ENCODE measurements around the gene AURKAIP1.

The AURKAIP1 gene

DNA sequence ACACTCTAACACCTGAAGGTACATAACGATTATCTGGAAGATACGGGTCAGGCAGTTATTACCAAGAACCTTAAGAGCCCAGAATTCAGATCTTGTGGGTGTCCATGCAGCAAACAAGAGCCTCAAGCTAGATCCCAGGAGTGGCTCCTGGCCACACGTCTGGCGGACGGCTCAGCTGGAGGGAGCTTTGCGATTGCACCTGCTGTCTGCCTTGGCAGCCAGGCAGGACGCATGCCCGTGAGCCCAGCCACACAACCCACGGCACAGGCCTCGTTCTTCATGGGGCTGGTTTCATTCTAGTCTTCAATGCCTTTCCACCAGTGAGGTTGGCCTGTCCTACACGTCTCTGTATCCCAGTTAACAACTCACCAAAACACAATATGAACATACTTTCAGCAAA lies 18.4 kb upstream of the AURKAIP1 start:
- CTCF ChIA-PET, result interaction anchor here (1.7 kb wide), 1 partner anchor 9 kb away, joined by 8 read pairs; no protein-coding TSS in a partner anchor
- peaks cover 12 to 78% (median 66%) of the 10 kb centered on the region in 4 experiments for H3K36me3 ChIP-seq (ENCODE audit: control insufficient read depth in 4 of 4, insufficient read depth in 4 of 4, low read length in 3 of 4)
- no peak overlapping the region for H3K27ac ChIP-seq (ENCODE audit: insufficient read depth in 1 of 2, low read depth in 1 of 2, low read length in 2 of 2, poor library complexity in 1 of 2, severe bottlenecking in 2 of 2)
- 97% methylated on average over 10 of the region's 11 CpGs for WGBS (ENCODE audit: insufficient coverage)
- no peak overlapping the region for H3K4me3 ChIP-seq (ENCODE audit: control insufficient read depth in 1 of 7, extremely low read depth in 1 of 7, insufficient read depth in 4 of 7, low read depth in 2 of 7, low read length in 6 of 7)
- POLR2A ChIA-PET, result no interaction called here
- no peaks in the 10 kb centered on the region for H3K9me3 ChIP-seq (ENCODE audit: control extremely low read depth in 1 of 5, control insufficient read depth in 4 of 5, insufficient read depth in 2 of 5, low read depth in 1 of 5, low read length in 4 of 5)
- peaks cover 0 to 12% (median 10%) of the 10 kb centered on the region in 4 experiments for H3K4me1 ChIP-seq (ENCODE audit: control extremely low read depth in 1 of 4, control insufficient read depth in 4 of 4, insufficient read depth in 4 of 4, low read length in 3 of 4)
- no peaks in the 10 kb centered on the region for H3K27me3 ChIP-seq (replicated peaks in 2 of 5; ENCODE audit: control insufficient read depth in 4 of 5, insufficient read depth in 5 of 5, low read length in 4 of 5)
- DNase-seq, result no peak

DNA sequence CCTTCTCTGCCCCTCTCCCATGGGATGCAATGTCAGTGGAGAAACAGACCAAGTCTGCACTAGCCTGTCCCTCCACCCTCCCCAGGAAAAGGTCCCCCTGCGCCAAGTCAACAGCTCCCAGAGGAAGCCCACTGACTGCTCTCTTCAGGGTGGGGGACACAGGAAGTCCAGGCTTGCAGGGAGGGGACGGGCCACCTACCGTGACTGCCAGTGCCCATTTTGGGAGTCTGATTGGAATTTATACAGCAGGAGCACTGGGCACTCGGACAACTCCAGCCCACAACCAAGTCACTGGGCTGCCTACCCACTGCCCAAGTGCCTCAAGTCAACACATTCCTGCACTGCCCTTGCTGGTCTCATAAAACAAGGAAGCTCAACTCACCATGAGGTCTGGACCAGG lies 18.0 kb upstream of the AURKAIP1 start:
- POLR2A ChIA-PET, result no interaction called here
- Histone ChIP-seq H3K36me3 (ENCODE audit: control insufficient read depth in 4 of 4, insufficient read depth in 4 of 4, low read length in 3 of 4) (peaks cover 12 to 79% (median 68%) of the 10 kb centered on the region in 4 experiments), H3K4me1 (ENCODE audit: control extremely low read depth in 1 of 4, control insufficient read depth in 4 of 4, insufficient read depth in 4 of 4, low read length in 3 of 4) (peaks cover 0 to 8% (median 6%) of the 10 kb centered on the region in 4 experiments), H3K27me3 (replicated peaks in 2 of 5; ENCODE audit: control insufficient read depth in 4 of 5, insufficient read depth in 5 of 5, low read length in 4 of 5) (no peaks in the 10 kb centered on the region), H3K27ac (ENCODE audit: insufficient read depth in 1 of 2, low read depth in 1 of 2, low read length in 2 of 2, poor library complexity in 1 of 2, severe bottlenecking in 2 of 2) (no peak overlapping the region), H3K9me3 (ENCODE audit: control extremely low read depth in 1 of 5, control insufficient read depth in 4 of 5, insufficient read depth in 2 of 5, low read depth in 1 of 5, low read length in 4 of 5) (no peaks in the 10 kb centered on the region), H3K4me3 (ENCODE audit: control insufficient read depth in 1 of 7, extremely low read depth in 1 of 7, insufficient read depth in 4 of 7, low read depth in 2 of 7, low read length in 6 of 7) (no peak overlapping the region)
- 100% methylated on average over 4 of the region's 4 CpGs for WGBS (ENCODE audit: insufficient coverage)
- DNase-seq, result no peak
- CTCF ChIA-PET, result interaction anchor here (1.7 kb wide), 1 partner anchor 9 kb away, joined by 8 read pairs; no protein-coding TSS in a partner anchor

DNA sequence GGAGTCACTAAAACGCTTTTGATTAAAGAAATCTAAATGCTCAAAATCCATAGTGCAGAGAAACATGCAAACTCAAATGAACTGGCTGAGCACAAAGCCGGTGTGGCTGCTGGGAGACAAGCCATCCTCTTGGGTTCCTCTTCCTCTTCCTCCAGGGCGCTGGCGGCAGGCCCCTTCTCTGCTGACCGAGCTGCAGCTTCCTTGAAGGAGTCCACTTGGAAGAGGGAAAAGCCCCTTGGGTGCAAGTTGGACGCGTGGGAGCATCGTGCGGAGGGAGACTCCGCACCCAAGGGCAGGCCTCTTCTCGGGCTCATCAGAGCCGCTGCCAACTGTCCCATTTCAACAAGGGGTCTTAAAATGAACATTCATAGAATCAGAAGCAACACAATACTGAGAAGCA lies 16.2 kb upstream of the AURKAIP1 start:
- CTCF ChIA-PET, result interaction anchor here (1.0 kb wide), 1 partner anchor 16 kb away, joined by 3 read pairs; the partner anchor contains the start of gene AURKAIP1
- Histone ChIP-seq H3K27me3 (replicated peaks in 2 of 5; ENCODE audit: control insufficient read depth in 4 of 5, insufficient read depth in 5 of 5, low read length in 4 of 5) (no peaks in the 10 kb centered on the region), H3K27ac (ENCODE audit: insufficient read depth in 1 of 2, low read depth in 1 of 2, low read length in 2 of 2, poor library complexity in 1 of 2, severe bottlenecking in 2 of 2) (no peak overlapping the region), H3K4me1 (ENCODE audit: control extremely low read depth in 1 of 4, control insufficient read depth in 4 of 4, insufficient read depth in 4 of 4, low read length in 3 of 4) (no peaks in the 10 kb centered on the region), H3K9me3 (ENCODE audit: control extremely low read depth in 1 of 5, control insufficient read depth in 4 of 5, insufficient read depth in 2 of 5, low read depth in 1 of 5, low read length in 4 of 5) (no peaks in the 10 kb centered on the region), H3K4me3 (ENCODE audit: control insufficient read depth in 1 of 7, extremely low read depth in 1 of 7, insufficient read depth in 4 of 7, low read depth in 2 of 7, low read length in 6 of 7) (no peak overlapping the region), H3K36me3 (ENCODE audit: control insufficient read depth in 4 of 4, insufficient read depth in 4 of 4, low read length in 3 of 4) (peaks cover 14 to 89% (median 73%) of the 10 kb centered on the region in 4 experiments)
- no peak for DNase-seq
- WGBS (ENCODE audit: insufficient coverage), result 89% methylated on average over 7 of the region's 12 CpGs
- POLR2A ChIA-PET, result no interaction called here

DNA sequence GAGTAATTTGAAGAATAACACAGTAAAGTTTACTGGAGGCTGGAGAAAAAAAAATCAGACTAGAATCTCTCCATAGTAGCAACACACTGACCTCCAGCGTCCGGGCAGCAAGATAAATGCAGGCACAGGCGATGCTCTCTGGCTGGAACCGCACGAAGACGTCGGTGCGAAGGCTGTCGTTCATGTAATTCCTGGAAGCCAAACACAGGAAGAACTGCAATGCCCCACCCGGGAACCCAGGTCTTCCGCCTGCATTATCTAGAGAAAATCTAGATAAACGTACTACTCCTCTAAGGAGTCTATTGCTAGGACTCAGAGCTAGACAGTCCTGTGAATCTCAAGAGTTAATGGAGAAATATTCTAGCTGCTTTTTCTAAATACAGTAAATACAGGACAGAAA lies 15.7 kb upstream of the AURKAIP1 start:
- H3K36me3 ChIP-seq (ENCODE audit: control insufficient read depth in 4 of 4, insufficient read depth in 4 of 4, low read length in 3 of 4), result peaks cover 14 to 93% (median 78%) of the 10 kb centered on the region in 4 experiments
- no peak for DNase-seq
- no peaks in the 10 kb centered on the region for H3K9me3 ChIP-seq (ENCODE audit: control extremely low read depth in 1 of 5, control insufficient read depth in 4 of 5, insufficient read depth in 2 of 5, low read depth in 1 of 5, low read length in 4 of 5)
- H3K4me1 ChIP-seq (ENCODE audit: control extremely low read depth in 1 of 4, control insufficient read depth in 4 of 4, insufficient read depth in 4 of 4, low read length in 3 of 4), result no peaks in the 10 kb centered on the region
- POLR2A ChIA-PET, result no interaction called here
- no peak overlapping the region for H3K4me3 ChIP-seq (ENCODE audit: control insufficient read depth in 1 of 7, extremely low read depth in 1 of 7, insufficient read depth in 4 of 7, low read depth in 2 of 7, low read length in 6 of 7)
- no peak overlapping the region for H3K27ac ChIP-seq (ENCODE audit: insufficient read depth in 1 of 2, low read depth in 1 of 2, low read length in 2 of 2, poor library complexity in 1 of 2, severe bottlenecking in 2 of 2)
- no peaks in the 10 kb centered on the region for H3K27me3 ChIP-seq (replicated peaks in 2 of 5; ENCODE audit: control insufficient read depth in 4 of 5, insufficient read depth in 5 of 5, low read length in 4 of 5)
- WGBS (ENCODE audit: insufficient coverage), result 98% methylated on average over 9 of the region's 12 CpGs
- CTCF ChIA-PET, result no interaction called here

DNA sequence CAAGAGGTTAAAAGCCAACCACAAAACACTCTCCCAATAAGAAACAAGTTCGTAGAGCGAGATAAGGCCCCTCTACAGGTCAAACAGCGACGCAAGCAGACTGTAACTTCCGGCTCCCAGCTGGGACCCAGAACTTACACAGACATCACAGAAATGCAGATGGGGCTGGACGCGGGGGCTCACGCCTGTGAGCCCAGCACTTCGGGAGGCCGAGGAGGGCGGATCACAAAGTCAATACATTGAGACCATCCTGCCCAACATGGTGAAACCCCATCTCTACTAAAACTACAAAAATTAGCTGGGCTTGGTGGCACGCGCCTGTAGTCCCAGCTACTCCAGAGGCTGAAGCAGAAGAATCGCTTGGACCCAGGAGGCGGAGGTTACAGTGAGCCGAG lies 13.1 kb upstream of the AURKAIP1 start:
- no peaks in the 10 kb centered on the region for H3K4me1 ChIP-seq (ENCODE audit: control extremely low read depth in 1 of 4, control insufficient read depth in 4 of 4, insufficient read depth in 4 of 4, low read length in 3 of 4)
- H3K4me3 ChIP-seq (ENCODE audit: control insufficient read depth in 1 of 7, extremely low read depth in 1 of 7, insufficient read depth in 4 of 7, low read depth in 2 of 7, low read length in 6 of 7), result no peak overlapping the region
- H3K27me3 ChIP-seq (replicated peaks in 2 of 5; ENCODE audit: control insufficient read depth in 4 of 5, insufficient read depth in 5 of 5, low read length in 4 of 5), result no peaks in the 10 kb centered on the region
- ChIA-PET POLR2A (no interaction called here), CTCF (interaction anchor here (1.3 kb wide), 1 partner anchor 10 kb away, joined by 3 read pairs; no protein-coding TSS in a partner anchor)
- peaks cover 11 to 74% (median 61%) of the 10 kb centered on the region in 4 experiments for H3K36me3 ChIP-seq (ENCODE audit: control insufficient read depth in 4 of 4, insufficient read depth in 4 of 4, low read length in 3 of 4)
- H3K27ac ChIP-seq (ENCODE audit: insufficient read depth in 1 of 2, low read depth in 1 of 2, low read length in 2 of 2, poor library complexity in 1 of 2, severe bottlenecking in 2 of 2), result no peak overlapping the region
- 98% methylated on average over 16 of the region's 16 CpGs for WGBS (ENCODE audit: insufficient coverage)
- H3K9me3 ChIP-seq (ENCODE audit: control extremely low read depth in 1 of 5, control insufficient read depth in 4 of 5, insufficient read depth in 2 of 5, low read depth in 1 of 5, low read length in 4 of 5), result no peaks in the 10 kb centered on the region
- DNase-seq, result no peak

DNA sequence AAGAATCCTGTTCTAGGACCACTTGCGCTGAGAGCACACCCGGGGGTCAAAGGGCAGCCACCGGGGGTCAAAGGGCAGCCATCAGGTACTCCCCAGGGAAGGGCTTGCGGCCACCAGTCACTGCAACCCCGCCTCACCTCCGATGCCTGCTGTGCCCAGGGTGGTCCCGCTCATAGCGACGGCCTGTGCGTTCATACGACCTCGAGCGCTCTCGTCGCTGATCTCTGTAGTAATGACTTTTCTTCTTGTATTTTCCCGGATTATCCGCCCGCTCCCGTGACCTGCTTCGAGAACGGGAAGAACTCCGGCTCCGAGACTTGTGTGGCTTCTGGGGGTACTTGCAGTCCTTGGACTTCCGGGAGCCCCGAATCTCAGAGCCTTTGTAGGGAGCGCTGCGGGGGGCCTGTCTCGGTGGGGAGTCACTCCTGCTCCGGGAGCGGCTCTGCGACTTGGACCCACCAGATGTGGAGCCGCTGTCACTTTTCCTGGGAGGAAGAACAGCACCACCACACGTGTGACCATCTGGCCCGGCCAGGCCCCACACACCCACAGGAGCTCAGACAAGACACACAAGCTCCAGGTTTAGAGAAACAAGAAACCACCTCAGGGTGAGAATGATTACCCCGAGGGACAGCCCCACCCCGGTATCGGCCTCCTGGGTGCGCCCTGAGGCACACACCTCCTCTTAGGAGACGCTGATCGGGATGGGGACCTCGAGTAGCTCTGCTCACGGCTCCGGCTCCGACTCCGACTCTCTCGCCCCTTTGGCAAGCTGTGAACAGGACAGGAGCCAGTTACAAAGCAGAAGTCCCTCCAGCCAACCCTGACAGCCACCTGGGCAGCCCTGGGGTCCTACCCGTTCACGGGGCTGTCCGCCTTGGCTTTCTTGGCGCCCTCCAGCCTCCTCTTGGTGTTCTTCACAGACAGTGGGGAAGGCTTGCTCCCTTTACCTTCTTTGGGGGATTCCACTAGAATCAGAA lies 12.4 kb upstream of the AURKAIP1 start:
- Histone ChIP-seq H3K36me3 (ENCODE audit: control insufficient read depth in 4 of 4, insufficient read depth in 4 of 4, low read length in 3 of 4) (peaks cover 8 to 67% (median 54%) of the 10 kb centered on the region in 4 experiments), H3K27ac (ENCODE audit: insufficient read depth in 1 of 2, low read depth in 1 of 2, low read length in 2 of 2, poor library complexity in 1 of 2, severe bottlenecking in 2 of 2) (no peak overlapping the region), H3K4me3 (ENCODE audit: control insufficient read depth in 1 of 7, extremely low read depth in 1 of 7, insufficient read depth in 4 of 7, low read depth in 2 of 7, low read length in 6 of 7) (no peak overlapping the region), H3K9me3 (ENCODE audit: control extremely low read depth in 1 of 5, control insufficient read depth in 4 of 5, insufficient read depth in 2 of 5, low read depth in 1 of 5, low read length in 4 of 5) (no peaks in the 10 kb centered on the region), H3K4me1 (ENCODE audit: control extremely low read depth in 1 of 4, control insufficient read depth in 4 of 4, insufficient read depth in 4 of 4, low read length in 3 of 4) (no peaks in the 10 kb centered on the region), H3K27me3 (replicated peaks in 2 of 5; ENCODE audit: control insufficient read depth in 4 of 5, insufficient read depth in 5 of 5, low read length in 4 of 5) (no peaks in the 10 kb centered on the region)
- POLR2A ChIA-PET, result interaction anchor here (0.7 kb wide), 1 partner anchor 12 kb away, joined by 4 read pairs; the partner anchor contains the start of gene AURKAIP1
- no peak for DNase-seq
- 97% methylated on average over 44 of the region's 50 CpGs for WGBS (ENCODE audit: insufficient coverage)
- CTCF ChIA-PET, result interaction anchor here (0.9 to 1.8 kb wide), 3 partner anchors 11 to 15 kb away, joined by 3 to 4 read pairs (median 4); no protein-coding TSS in a partner anchor

DNA sequence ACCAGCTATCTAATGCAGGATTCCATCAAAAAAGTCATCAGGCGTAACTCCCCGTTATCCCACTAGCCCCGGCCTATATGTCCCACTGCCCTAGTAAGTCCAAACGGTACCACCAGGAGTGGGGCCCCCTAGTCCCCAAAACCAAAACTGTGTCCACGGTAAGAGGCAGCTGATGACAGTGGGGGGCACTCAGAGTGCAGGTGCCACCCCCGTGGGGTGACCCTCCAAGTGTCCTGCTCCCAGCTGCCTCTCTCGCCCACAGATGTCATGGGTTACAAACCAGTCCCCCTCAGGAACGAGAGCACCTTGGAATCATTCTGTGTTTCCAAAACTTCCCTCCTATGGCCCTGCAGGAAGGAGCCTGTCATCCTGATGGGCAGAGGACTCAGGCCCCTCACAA lies 10.9 kb upstream of the AURKAIP1 start:
- ChIA-PET CTCF (interaction anchor here (0.9 to 1.8 kb wide), 2 partner anchors 13 to 17 kb away, joined by 4 read pairs; no protein-coding TSS in a partner anchor), POLR2A (no interaction called here)
- 97% methylated on average over 8 of the region's 8 CpGs for WGBS (ENCODE audit: insufficient coverage)
- Histone ChIP-seq H3K4me1 (ENCODE audit: control extremely low read depth in 1 of 4, control insufficient read depth in 4 of 4, insufficient read depth in 4 of 4, low read length in 3 of 4) (no peaks in the 10 kb centered on the region), H3K36me3 (ENCODE audit: control insufficient read depth in 4 of 4, insufficient read depth in 4 of 4, low read length in 3 of 4) (peaks cover 8 to 62% (median 42%) of the 10 kb centered on the region in 4 experiments), H3K4me3 (ENCODE audit: control insufficient read depth in 1 of 7, extremely low read depth in 1 of 7, insufficient read depth in 4 of 7, low read depth in 2 of 7, low read length in 6 of 7) (no peak overlapping the region), H3K9me3 (ENCODE audit: control extremely low read depth in 1 of 5, control insufficient read depth in 4 of 5, insufficient read depth in 2 of 5, low read depth in 1 of 5, low read length in 4 of 5) (no peaks in the 10 kb centered on the region), H3K27ac (ENCODE audit: insufficient read depth in 1 of 2, low read depth in 1 of 2, low read length in 2 of 2, poor library complexity in 1 of 2, severe bottlenecking in 2 of 2) (no peak overlapping the region), H3K27me3 (replicated peaks in 2 of 5; ENCODE audit: control insufficient read depth in 4 of 5, insufficient read depth in 5 of 5, low read length in 4 of 5) (no peaks in the 10 kb centered on the region)
- no peak for DNase-seq

Measured in common myeloid progenitor, CD34-positive (primary cell).